Gastroesophageal sphincter (tissue), 2 donors: ENCODE measurements around the gene BRCA1.

Experiments
- EP300 ChIP-seq: sonication (generic); formaldehyde crosslinking; IDR thresholded peaks from one replicate; pipeline ENCODE4 v1.6.1; 2017; ENCODE audit warnings: antibody characterized with exemption, mild to moderate bottlenecking
- POLR2A ChIP-seq, 2 donors: fragments of 450-650 bp; IDR thresholded peaks; one replicate each; pipeline ENCODE4 v1.6.1; 2017; ENCODE audit warnings: antibody characterized with exemption in 2 of 2, mild to moderate bottlenecking in 2 of 2, moderate library complexity in 1 of 2

DNA sequence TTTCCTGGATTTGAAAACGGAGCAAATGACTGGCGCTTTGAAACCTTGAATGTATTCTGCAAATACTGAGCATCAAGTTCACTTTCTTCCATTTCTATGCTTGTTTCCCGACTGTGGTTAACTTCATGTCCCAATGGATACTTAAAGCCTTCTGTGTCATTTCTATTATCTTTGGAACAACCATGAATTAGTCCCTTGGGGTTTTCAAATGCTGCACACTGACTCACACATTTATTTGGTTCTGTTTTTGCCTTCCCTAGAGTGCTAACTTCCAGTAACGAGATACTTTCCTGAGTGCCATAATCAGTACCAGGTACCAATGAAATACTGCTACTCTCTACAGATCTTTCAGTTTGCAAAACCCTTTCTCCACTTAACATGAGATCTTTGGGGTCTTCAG is 32.3 kb downstream of the BRCA1 start:
- TF ChIP-seq POLR2A (IDR thresholded peaks at IDR 0.05) (no peak), EP300 (no peak)
